B cell (primary cell): Measurements from ENCODE around the gene YOD1.

Experiments used
- EZH2 ChIP-seq: IDR thresholded peaks from 2 replicates; pipeline ENCODE4 v1.6.1; 2012; ENCODE audit warnings: borderline replicate concordance, low read depth, mild to moderate bottlenecking, moderate library complexity, low read length; ENCODE audit not compliant: insufficient read depth, poor library complexity, severe bottlenecking
- TF ChIP-seq, protein P1 (sequence below): fragments of 200-600 bp; IDR thresholded peaks from one replicate; pipeline ENCODE4 v1.8.0; 2022; ENCODE audit warnings: antibody characterized with exemption, mild to moderate bottlenecking

DNA sequence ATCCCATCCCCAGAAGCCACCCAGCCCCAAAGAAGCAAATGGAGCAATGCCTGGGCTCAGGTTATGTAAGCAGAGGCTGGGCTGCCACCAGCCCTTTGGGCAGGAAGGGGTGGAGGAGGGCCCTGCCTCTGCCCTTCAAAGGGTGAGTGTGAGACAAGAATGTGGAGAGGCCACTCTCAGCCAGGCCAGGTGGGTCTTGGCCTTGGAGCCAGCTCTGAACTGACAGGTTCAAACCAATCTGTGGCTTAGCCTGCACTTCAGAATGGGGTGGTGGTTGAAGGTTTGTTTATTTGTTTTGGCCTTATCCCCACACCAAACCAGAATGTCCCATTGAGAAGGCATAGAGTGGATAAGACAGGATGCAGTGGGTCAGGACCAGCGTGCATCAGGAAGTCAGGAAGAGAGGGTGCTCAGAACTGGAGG lies 48.3 kb downstream of the YOD1 start:
- TF ChIP-seq, protein P1, sequence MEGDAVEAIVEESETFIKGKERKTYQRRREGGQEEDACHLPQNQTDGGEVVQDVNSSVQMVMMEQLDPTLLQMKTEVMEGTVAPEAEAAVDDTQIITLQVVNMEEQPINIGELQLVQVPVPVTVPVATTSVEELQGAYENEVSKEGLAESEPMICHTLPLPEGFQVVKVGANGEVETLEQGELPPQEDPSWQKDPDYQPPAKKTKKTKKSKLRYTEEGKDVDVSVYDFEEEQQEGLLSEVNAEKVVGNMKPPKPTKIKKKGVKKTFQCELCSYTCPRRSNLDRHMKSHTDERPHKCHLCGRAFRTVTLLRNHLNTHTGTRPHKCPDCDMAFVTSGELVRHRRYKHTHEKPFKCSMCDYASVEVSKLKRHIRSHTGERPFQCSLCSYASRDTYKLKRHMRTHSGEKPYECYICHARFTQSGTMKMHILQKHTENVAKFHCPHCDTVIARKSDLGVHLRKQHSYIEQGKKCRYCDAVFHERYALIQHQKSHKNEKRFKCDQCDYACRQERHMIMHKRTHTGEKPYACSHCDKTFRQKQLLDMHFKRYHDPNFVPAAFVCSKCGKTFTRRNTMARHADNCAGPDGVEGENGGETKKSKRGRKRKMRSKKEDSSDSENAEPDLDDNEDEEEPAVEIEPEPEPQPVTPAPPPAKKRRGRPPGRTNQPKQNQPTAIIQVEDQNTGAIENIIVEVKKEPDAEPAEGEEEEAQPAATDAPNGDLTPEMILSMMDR, result no peak
- no peak for TF ChIP-seq EZH2
